ENCODE data around the gene GALR2.

- TF ChIP-seq CTCF (IDR thresholded peaks at IDR 0.05 in 4 of 5, conservative IDR thresholded peaks at IDR 0.05 in 1 of 5) (no peak), POLR2A (IDR thresholded peaks at IDR 0.05) (no peak)
Measured at GRCh38 chr17:76121932-76122430, 47.4 kb downstream of the GALR2 start.
